Measurements from ENCODE around the gene FHIT. TPM values are rescaled to one million over a fixed set of nuclear protein-coding genes. Genes with fewer than 3 reads are reported as not detected.

Gene FHIT
- total and polyA plus RNA-seq, 2 of the 4 experiments (the other 2 are of a cell fraction): 0.07 TPM; not detected in 1

GRCh38 chr3:60025096-60026050 lies 1225.9 kb downstream of the FHIT start:
- POLR2A ChIA-PET (ENCODE audit: unreplicated experiment): no interaction called here
- Histone ChIP-seq H3K18ac (ENCODE audit: low read depth, low read length) (no peak overlapping the region), H3K4me3 (ENCODE audit: insufficient read depth, low read depth, low read length) (no peak overlapping the region), H4K5ac (ENCODE audit: low read depth, low read length) (no peak overlapping the region), H4K8ac (ENCODE audit: low read depth in 2 of 2, low read length in 2 of 2) (no peak overlapping the region), H3K9me3 (ENCODE audit: control insufficient read depth, insufficient read depth, low read length) (no peaks in the 10 kb centered on the region), H2BK15ac (ENCODE audit: low read depth, low read length) (no peak overlapping the region), H3K4me2 (ENCODE audit: low read depth, low read length) (no peak overlapping the region), H3K27ac (ENCODE audit: insufficient read depth, low read length) (no peak overlapping the region), H2AK5ac (ENCODE audit: low read depth, low read length) (no peak overlapping the region), H3K79me1 (ENCODE audit: low read depth in 1 of 2, low read length in 2 of 2) (no peaks in the 10 kb centered on the region), H3K36me3 (ENCODE audit: control insufficient read depth, insufficient read depth, low read length) (no peaks in the 10 kb centered on the region), H3K27me3 (ENCODE audit: control insufficient read depth, insufficient read depth, low read length) (no peaks in the 10 kb centered on the region), H3K4ac (ENCODE audit: low read depth, low read length) (no peak overlapping the region), H3K14ac (replicated peaks; ENCODE audit: low read depth, low read length) (no peak overlapping the region), H3K56ac (ENCODE audit: extremely low read depth, insufficient read depth, low read length) (no peak overlapping the region), H2BK20ac (ENCODE audit: low read depth, low read length) (no peak overlapping the region), H4K20me1 (ENCODE audit: insufficient read depth, low read length) (no peaks in the 10 kb centered on the region), H2AK9ac (replicated peaks; ENCODE audit: low read depth, low read length, poor library complexity) (no peak overlapping the region), H3K9me1 (ENCODE audit: insufficient read depth, low read length) (no peaks in the 10 kb centered on the region), H2BK5ac (ENCODE audit: low read depth, low read length, poor library complexity, severe bottlenecking) (no peak overlapping the region), H3K4me1 (ENCODE audit: control insufficient read depth, insufficient read depth, low read length) (no peaks in the 10 kb centered on the region), H2AFZ (replicated peaks; ENCODE audit: low read length, poor library complexity) (no peak overlapping the region), H4K91ac (ENCODE audit: insufficient read depth, low read depth, low read length) (no peak overlapping the region), H2BK120ac (ENCODE audit: low read depth, low read length) (no peak overlapping the region), H3K23ac (ENCODE audit: low read depth, low read length) (no peak overlapping the region), H3K9ac (ENCODE audit: low read depth, low read length) (no peak overlapping the region)
- TF ChIP-seq CTCF (conservative IDR thresholded peaks at IDR 0.05; ENCODE audit: low read depth, low read length) (no peak), CEBPB (IDR thresholded peaks at IDR 0.05; ENCODE audit: low read depth, low read length) (no peak), RCOR1 (IDR thresholded peaks at IDR 0.05; ENCODE audit: insufficient replicate concordance, low read length) (no peak)
- WGBS, 2 experiments (ENCODE audit: extremely low coverage in 2 of 2, insufficient read length in 1 of 2): no CpG with 5 or more reads among the region's 3 CpGs
- intact Hi-C loops (cut with micrococcal nuclease) (no loop called here), in situ Hi-C loops (cut with MboI; ENCODE audit: low sequenced_read_pairs) (no loop called here), dilution Hi-C loops (cut with HindIII; ENCODE audit: low sequenced_read_pairs, unreplicated experiment) (no loop called here)
- BruUV-seq (replicated peaks): no TSS peak
- CTCF ChIA-PET: no interaction called here
- no peak for DNase-seq
- no peak for ATAC-seq (ENCODE audit: low read depth)
